Activated T-cell treated with anti-CD3 and anti-CD28 coated beads, Interleukin-2, amount 50 U/mL, for 4 hours (primary cell): Measurements from ENCODE around the gene CD209. TPM values are rescaled to one million over a fixed set of nuclear protein-coding genes. Genes with fewer than 3 reads are reported as not detected.

ENCODE experiments used
- ATAC-seq, 2 donors: fragments of 200-7000 bp; cut with Tn5 transposase; one replicate each; pipeline ENCODE4 v1.10.0; 2021
- DNase-seq: peaks from one replicate; pipeline ENCODE4 v3.0.0-alpha.2; 2020
- H3K27me3 Mint-ChIP-seq: one replicate; pipeline ENCODE4 v1.8.0; 2021; ENCODE audit warnings: low read depth, mixed read lengths
- H3K36me3 Mint-ChIP-seq: one replicate; pipeline ENCODE4 v1.8.0; 2022; ENCODE audit warnings: mixed read lengths; ENCODE audit not compliant: insufficient read depth
- H3K4me1 Mint-ChIP-seq: one replicate; pipeline ENCODE4 v1.8.0; 2021; ENCODE audit warnings: low read depth, mixed read lengths
- H3K4me3 Mint-ChIP-seq: one replicate; pipeline ENCODE4 v1.8.0; 2021; ENCODE audit warnings: mild to moderate bottlenecking, moderate library complexity, mixed read lengths
- H3K9me3 Mint-ChIP-seq: one replicate; pipeline ENCODE4 v1.8.0; 2021; ENCODE audit warnings: mixed read lengths
- total RNA-seq, 3 donors: library from RNA; stranded (reverse); gene quantifications; one replicate each; pipeline ENCODE4 v1.2.1, GENCODE V29; 2021

CD209 gene
- total RNA-seq, 3 donors from 2014 or later: not detected

- no peaks in the 10 kb centered on the region for H3K9me3 Mint-ChIP-seq
- DNase-seq: no peak
- peak overlapping the region; percentile 76 for H3K4me3 Mint-ChIP-seq
- H3K4me1 Mint-ChIP-seq: peaks cover 39% of the 10 kb centered on the region
- ATAC-seq: peak; percentile 61 to 71
- H3K36me3 Mint-ChIP-seq: no peaks in the 10 kb centered on the region
- H3K27me3 Mint-ChIP-seq: peaks cover 9% of the 10 kb centered on the region
These were observed 47.6 kb downstream of the CD209 start for GRCh38 chr19:7699417-7700401.

DNA sequence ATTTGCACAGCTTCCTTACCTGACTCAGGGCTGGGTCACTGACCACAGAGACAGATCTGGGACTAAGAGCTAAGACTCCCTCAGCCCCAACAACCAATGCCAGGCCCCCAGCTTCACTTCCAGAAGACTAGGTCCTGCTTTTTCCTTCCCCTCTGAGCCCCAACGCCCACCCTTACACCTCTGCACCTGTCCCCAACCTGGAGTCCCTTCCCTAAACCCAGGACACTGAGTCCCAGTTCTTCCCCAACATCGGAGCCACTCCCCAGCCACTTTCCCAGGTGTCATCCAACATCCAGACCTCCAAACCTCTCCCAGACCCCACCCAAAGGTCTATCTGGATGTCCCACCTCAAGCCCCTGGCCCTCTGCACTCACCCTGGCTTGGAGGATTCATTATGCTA is 48.3 kb downstream of the CD209 start:
- H3K4me3 Mint-ChIP-seq: peak overlapping the region; percentile 76
- H3K36me3 Mint-ChIP-seq: no peaks in the 10 kb centered on the region
- DNase-seq: no peak
- H3K4me1 Mint-ChIP-seq: peaks cover 32% of the 10 kb centered on the region
- H3K9me3 Mint-ChIP-seq: no peaks in the 10 kb centered on the region
- no peak for ATAC-seq
- H3K27me3 Mint-ChIP-seq: peaks cover 9% of the 10 kb centered on the region

GRCh38 chr19:7698583-7698982 is 48.8 kb downstream of the CD209 start:
- no peak for ATAC-seq
- H3K4me3 Mint-ChIP-seq: peak overlapping the region; percentile 76
- no peaks in the 10 kb centered on the region for H3K9me3 Mint-ChIP-seq
- no peaks in the 10 kb centered on the region for H3K36me3 Mint-ChIP-seq
- H3K4me1 Mint-ChIP-seq: peaks cover 28% of the 10 kb centered on the region
- no peak for DNase-seq
- peaks cover 9% of the 10 kb centered on the region for H3K27me3 Mint-ChIP-seq

- Mint-ChIP-seq H3K4me3 (no peak overlapping the region), H3K27me3 (peaks cover 9% of the 10 kb centered on the region), H3K4me1 (peaks cover 24% of the 10 kb centered on the region), H3K9me3 (no peaks in the 10 kb centered on the region), H3K36me3 (no peaks in the 10 kb centered on the region)
- ATAC-seq (no peak), DNase-seq (no peak)
These were observed 49.5 kb downstream of the CD209 start for GRCh38 chr19:7697721-7698287.

GRCh38 chr19:7694499-7694898 is 52.8 kb downstream of the CD209 start:
- Mint-ChIP-seq H3K9me3 (no peaks in the 10 kb centered on the region), H3K36me3 (no peaks in the 10 kb centered on the region), H3K27me3 (peaks cover 6% of the 10 kb centered on the region), H3K4me3 (no peak overlapping the region), H3K4me1 (peaks cover 11% of the 10 kb centered on the region)
- DNase-seq (no peak), ATAC-seq (no peak)

DNA sequence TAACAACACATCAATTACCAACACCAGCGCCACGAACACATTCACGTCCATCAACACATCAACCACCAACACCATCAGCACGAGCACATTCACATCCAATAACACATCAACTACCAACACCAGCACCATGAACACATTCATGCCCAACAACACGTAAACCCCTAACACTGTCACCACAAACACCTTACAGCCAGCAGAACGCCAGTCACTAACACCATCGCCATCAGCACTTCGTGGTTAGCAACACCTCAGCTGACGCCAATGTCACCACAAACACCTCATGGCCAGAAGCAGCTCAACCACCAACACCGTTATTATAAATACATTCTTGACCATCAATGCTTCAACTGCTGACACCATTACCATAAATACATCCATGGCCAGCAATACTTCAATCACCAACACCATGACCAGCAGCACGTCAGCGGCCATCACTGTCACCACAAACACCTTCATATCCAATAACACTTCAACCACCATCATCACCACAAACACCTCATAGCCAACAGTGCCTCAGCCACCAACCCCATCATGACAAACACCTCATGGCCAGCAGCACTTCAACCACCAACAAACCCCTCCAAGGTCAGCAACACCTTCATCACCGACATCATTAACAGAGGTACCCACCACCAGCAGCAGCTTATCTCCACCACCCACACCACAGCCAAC is 54.8 kb downstream of the CD209 start:
- no peaks in the 10 kb centered on the region for H3K36me3 Mint-ChIP-seq
- DNase-seq (no peak), ATAC-seq (peak; percentile 52 to 67)
- no peaks in the 10 kb centered on the region for H3K9me3 Mint-ChIP-seq
- H3K4me1 Mint-ChIP-seq: peaks cover 5% of the 10 kb centered on the region
- no peak overlapping the region for H3K4me3 Mint-ChIP-seq
- peaks cover 2% of the 10 kb centered on the region for H3K27me3 Mint-ChIP-seq

- Mint-ChIP-seq H3K27me3 (peaks cover 1% of the 10 kb centered on the region), H3K4me3 (no peak overlapping the region), H3K4me1 (peaks cover 3% of the 10 kb centered on the region), H3K9me3 (no peaks in the 10 kb centered on the region), H3K36me3 (no peaks in the 10 kb centered on the region)
- DNase-seq (no peak), ATAC-seq (peak; percentile 56 to 63)
These were observed 55.8 kb downstream of the CD209 start for GRCh38 chr19:7691497-7691896.

- Mint-ChIP-seq H3K27me3 (no peaks in the 10 kb centered on the region), H3K4me3 (no peak overlapping the region), H3K4me1 (peaks cover 2% of the 10 kb centered on the region), H3K9me3 (no peaks in the 10 kb centered on the region), H3K36me3 (no peaks in the 10 kb centered on the region)
- ATAC-seq (peak in 1 of 2 donors; percentile 49), DNase-seq (no peak)
These were observed 56.5 kb downstream of the CD209 start for GRCh38 chr19:7690779-7691258.

Other genes with a start within 250 kb of the CD209 start
- gene ZNF358, start 231.4 kb downstream of the CD209 start, total RNA-seq: 1 to 10 TPM; 4.8 to 5.6 (median 5.1) TPM
- gene MCOLN1, start 224.9 kb downstream of the CD209 start, total RNA-seq: 10 to 100 TPM; 20.5 to 27.4 (median 22.6) TPM
- gene PNPLA6, start 211.8 kb downstream of the CD209 start, total RNA-seq: 100 to 1,000 TPM; 106 to 121 (median 107) TPM
- gene CAMSAP3, start 151.7 kb downstream of the CD209 start, total RNA-seq: under 1 TPM; 0.34 to 0.38 (median 0.38) TPM
- 10 to 100 TPM; 64.6 to 76.1 (median 67.2) TPM for gene XAB2, start 118.0 kb downstream of the CD209 start, total RNA-seq
- gene PET100, start 117.7 kb downstream of the CD209 start, total RNA-seq: 100 to 1,000 TPM; 107 to 132 (median 128) TPM
- under 1 TPM in 1 of 3 donors, not detected in 2; 0.37 TPM for gene PCP2, start 113.8 kb downstream of the CD209 start, total RNA-seq
- gene STXBP2, start 110.4 kb downstream of the CD209 start, total RNA-seq: 100 to 1,000 TPM; 113 to 119 (median 114) TPM
- gene RETN, start 78.5 kb downstream of the CD209 start, total RNA-seq: not detected
- gene MCEMP1, start 70.4 kb downstream of the CD209 start, total RNA-seq: not detected
- gene TRAPPC5, start 66.7 kb downstream of the CD209 start, total RNA-seq: 100 to 1,000 TPM in 1 of 3 donors, 10 to 100 TPM in 2; 81.3 to 112 (median 89.8) TPM
- 10 to 100 TPM in 2 of 3 donors, 1 to 10 TPM in 1; 6.9 to 52.7 (median 20.5) TPM for gene FCER2, start 45.4 kb downstream of the CD209 start, total RNA-seq
- gene CLEC4G, start 15.4 kb downstream of the CD209 start, total RNA-seq: not detected
- not detected for gene CLEC4M, start 15.7 kb upstream of the CD209 start, total RNA-seq
- gene EVI5L, start 82.7 kb upstream of the CD209 start, total RNA-seq: 1 to 10 TPM; 6.6 to 7.5 (median 7.1) TPM
- gene PRR36, start 126.9 kb upstream of the CD209 start, total RNA-seq: under 1 TPM in 2 of 3 donors, not detected in 1; 0.05 to 0.08 TPM
- gene LRRC8E, start 141.0 kb upstream of the CD209 start, total RNA-seq: under 1 TPM in 1 of 3 donors, not detected in 2; 0.05 TPM
- gene MAP2K7, start 156.3 kb upstream of the CD209 start, total RNA-seq: 10 to 100 TPM; 40.4 to 44.0 (median 43.3) TPM
- gene TGFBR3L, start 167.3 kb upstream of the CD209 start, total RNA-seq: 1 to 10 TPM in 2 of 3 donors, under 1 TPM in 1; 0.74 to 2.4 (median 1.4) TPM
- gene SNAPC2, start 172.8 kb upstream of the CD209 start, total RNA-seq: 10 to 100 TPM; 16.7 to 20.0 (median 18.8) TPM
- gene CTXN1, start 178.6 kb upstream of the CD209 start, total RNA-seq: 1 to 10 TPM in 1 of 3 donors, under 1 TPM in 2; 0.71 to 1.4 (median 0.95) TPM
- gene TIMM44, start 196.1 kb upstream of the CD209 start, total RNA-seq: 100 to 1,000 TPM; 180 to 193 (median 190) TPM